HL-60 (cell line): ENCODE data around the gene SDCBP2.

ENCODE experiments used
- POLR2AphosphoS5 ChIP-seq: IDR thresholded peaks from 2 replicates; pipeline ENCODE4 v1.6.1; 2012; ENCODE audit warnings: low read depth
- TF ChIP-seq, protein P1 (sequence below): IDR thresholded peaks from one replicate; pipeline ENCODE4 v1.5.1; 2011; ENCODE audit warnings: low read length, control low read depth, inconsistent platforms; ENCODE audit not compliant: insufficient read depth

DNA sequence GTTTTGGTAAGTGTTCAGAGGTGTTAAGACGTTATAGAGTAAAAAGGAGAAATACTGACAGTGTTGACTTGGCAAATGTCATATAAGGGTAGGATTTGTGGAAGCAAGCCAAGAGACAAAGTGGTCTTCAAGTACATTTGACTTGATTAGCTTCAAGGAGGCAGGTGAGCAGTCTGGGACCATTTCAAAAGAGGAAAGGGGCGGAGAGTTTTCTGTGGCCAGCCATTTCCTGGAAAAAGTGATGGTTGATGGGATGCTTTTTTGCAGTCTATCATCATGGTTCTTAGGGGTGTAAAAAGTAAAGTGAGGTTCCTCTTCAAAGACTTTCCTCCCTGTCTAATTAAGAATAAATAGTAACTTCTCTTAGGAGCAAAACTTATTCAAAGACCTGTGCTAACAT lies 35.2 kb upstream of the SDCBP2 start:
- TF ChIP-seq, protein P1, sequence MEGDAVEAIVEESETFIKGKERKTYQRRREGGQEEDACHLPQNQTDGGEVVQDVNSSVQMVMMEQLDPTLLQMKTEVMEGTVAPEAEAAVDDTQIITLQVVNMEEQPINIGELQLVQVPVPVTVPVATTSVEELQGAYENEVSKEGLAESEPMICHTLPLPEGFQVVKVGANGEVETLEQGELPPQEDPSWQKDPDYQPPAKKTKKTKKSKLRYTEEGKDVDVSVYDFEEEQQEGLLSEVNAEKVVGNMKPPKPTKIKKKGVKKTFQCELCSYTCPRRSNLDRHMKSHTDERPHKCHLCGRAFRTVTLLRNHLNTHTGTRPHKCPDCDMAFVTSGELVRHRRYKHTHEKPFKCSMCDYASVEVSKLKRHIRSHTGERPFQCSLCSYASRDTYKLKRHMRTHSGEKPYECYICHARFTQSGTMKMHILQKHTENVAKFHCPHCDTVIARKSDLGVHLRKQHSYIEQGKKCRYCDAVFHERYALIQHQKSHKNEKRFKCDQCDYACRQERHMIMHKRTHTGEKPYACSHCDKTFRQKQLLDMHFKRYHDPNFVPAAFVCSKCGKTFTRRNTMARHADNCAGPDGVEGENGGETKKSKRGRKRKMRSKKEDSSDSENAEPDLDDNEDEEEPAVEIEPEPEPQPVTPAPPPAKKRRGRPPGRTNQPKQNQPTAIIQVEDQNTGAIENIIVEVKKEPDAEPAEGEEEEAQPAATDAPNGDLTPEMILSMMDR = no peak
- TF ChIP-seq POLR2AphosphoS5 = no peak
